IPS-11a (cell line): Measurements from ENCODE around the gene SLC23A2.

Experiments
- H3K4me3 ChIP-seq: one replicate; pipeline ENCODE4 v1.5.1; 2013; ENCODE audit warnings: low read depth, low read length, control low read depth

The SLC23A2 gene

GRCh38 chr20:4821590-4821989 is 179.7 kb downstream of the SLC23A2 start:
- H3K4me3 ChIP-seq = no peak overlapping the region

GRCh38 chr20:4820806-4821518 is 180.3 kb downstream of the SLC23A2 start:
- H3K4me3 ChIP-seq = no peak overlapping the region

DNA sequence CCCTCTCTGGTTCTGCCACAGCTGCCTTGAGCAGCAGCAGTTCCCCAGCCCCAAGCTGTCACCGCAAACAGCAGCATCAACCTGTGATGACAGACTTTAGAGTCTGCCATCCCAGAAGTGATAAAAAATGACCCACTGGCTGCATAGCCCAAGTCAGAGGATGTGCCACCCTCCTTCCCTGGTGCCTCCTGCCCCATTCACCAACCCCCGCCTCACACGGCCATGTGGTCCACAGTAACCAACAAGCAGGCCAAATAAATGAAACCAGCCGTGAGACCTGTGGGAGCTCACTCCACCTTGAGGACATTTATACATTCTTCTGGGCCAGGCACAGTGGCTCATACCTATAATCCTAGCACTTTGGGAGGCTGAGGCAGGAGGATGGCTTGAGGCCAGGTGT is 181.4 kb downstream of the SLC23A2 start:
- H3K4me3 ChIP-seq = no peak overlapping the region

DNA sequence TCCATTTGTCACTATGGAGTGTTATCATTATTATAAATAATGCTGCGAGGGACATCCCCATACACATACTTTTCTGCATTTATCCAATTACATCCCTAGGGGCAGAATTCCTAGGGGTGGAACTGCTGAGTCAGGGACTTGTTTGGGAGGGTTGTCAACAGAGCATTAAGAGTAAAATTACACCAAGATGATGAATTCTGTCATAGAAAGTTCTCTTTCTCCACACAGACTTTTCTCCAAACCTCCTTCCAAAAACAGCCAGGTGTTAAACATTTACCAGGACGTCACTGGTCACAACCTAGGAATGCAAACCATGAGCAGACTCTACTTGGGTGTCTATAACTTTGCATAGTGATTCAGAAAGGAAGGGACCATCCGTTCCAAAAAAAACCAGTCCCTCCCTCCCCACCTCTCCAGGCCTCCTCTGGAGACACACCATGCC is 184.1 kb downstream of the SLC23A2 start:
- no peak overlapping the region for H3K4me3 ChIP-seq

- no peak overlapping the region for H3K4me3 ChIP-seq
Observed at GRCh38 chr20:4815628-4816027, 185.7 kb downstream of the SLC23A2 start.

GRCh38 chr20:4814696-4815252 is 186.5 kb downstream of the SLC23A2 start:
- no peak overlapping the region for H3K4me3 ChIP-seq

DNA sequence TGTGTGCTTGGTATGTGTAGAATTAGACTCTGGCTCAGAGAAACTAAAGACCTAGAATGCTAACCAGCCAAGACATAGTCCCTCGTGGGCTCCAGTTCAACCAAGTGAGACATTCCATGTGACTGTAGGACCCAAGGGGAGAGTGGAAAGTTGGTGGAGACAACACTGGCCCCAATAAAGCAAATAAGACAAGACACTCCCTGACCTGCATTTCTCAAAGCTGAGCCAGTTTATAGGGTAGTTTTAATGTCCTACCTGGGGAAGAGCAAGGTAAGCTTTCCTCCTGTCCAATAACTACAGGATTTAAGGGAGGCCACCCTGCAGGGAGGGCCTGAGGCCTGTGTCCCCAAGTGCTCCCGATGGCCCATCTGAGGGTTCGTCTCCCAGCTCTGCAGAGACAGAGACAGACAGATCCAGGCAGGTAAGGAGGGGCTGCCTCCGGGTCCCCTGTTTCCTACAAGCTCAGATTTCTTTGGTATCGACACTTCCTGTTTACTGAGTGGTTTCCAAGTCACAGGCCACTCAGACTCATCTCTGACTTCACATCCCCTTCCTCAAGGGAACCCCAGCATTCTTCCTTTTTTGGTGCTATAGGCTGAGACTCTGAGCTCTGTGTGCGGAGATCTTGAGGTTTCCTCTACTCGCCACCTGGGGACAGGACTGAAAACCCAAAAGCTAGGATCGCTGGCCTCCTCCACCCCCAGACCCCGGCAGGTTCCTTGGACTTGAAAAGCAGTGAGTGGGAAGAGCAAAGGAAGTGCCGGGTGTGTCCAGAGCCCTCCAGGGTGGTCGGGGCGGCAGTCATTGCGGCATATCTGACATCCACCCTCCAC is 187.2 kb downstream of the SLC23A2 start:
- no peak overlapping the region for H3K4me3 ChIP-seq

DNA sequence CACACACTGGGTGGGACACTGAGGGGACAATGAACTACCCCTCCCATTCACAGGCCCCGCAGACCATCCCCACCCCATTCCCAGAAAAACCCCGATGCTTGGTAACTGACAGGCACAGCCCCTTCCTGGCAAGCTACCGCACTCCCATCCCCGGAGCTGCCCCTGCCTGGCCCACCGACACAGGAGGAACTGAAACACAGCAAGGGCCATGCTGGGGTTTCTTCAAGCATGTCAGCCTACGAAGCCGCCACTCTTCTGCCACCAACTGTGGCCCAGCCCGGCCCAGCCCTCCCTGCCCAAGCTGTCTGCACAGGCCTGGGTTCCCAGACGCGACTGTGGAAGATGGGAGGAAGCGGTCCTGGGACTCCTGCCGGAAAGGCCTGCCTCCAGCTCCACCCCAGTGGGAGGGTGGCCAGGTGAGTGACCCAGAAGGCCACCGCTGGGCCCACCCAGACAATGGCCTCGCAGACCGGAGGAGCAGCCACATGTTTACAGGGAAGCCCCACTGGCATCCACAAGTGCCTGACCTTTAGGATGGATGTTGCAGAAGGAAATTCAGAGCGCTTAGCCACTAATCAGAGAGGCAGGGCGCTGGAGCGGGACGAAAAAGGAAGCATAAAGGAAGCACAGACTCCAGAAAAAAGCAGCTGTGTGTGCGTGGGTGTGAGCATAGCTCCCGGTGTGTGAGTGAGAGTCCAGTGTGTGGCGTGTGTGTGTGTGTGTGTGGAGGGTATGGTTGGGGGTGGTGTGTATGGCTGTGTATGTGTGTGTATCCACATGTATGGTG is 188.0 kb downstream of the SLC23A2 start:
- no peak overlapping the region for H3K4me3 ChIP-seq

- no peak overlapping the region for H3K4me3 ChIP-seq
Observed at GRCh38 chr20:4812641-4813075, 188.7 kb downstream of the SLC23A2 start.

GRCh38 chr20:4812216-4812615 is 189.1 kb downstream of the SLC23A2 start:
- no peak overlapping the region for H3K4me3 ChIP-seq

- H3K4me3 ChIP-seq = no peak overlapping the region
Observed at GRCh38 chr20:4811661-4812181, 189.6 kb downstream of the SLC23A2 start.

GRCh38 chr20:4811257-4811656 is 190.1 kb downstream of the SLC23A2 start:
- H3K4me3 ChIP-seq = no peak overlapping the region

DNA sequence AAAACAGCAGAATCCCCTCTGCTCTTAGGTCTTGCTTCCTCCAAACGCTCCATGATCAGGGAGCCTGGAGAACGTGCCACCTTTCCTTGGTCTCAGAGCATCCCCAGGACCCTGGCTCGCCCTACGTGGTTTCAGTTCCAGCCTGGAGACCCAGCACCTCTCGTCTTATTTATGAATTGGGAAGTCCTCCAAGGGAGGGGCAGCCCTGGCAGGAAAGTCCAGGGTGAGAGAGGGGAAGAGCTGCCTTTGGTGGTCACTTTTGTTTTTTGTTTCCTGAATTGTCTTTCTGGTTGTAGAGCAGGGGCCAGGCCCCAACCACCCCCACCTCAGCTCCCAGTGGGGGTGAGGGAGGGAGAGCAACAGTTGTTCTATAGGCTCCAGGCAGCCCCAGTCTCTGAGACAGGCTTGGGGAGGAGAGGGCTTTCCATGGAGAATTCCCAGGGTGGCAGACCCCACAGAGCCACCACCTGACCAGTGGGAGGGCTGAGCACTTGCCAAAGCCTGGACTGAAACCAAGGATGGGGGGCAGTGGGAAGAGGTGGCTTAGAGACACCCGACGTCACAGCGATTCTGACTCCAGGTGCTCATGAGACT is 190.8 kb downstream of the SLC23A2 start:
- no peak overlapping the region for H3K4me3 ChIP-seq

- H3K4me3 ChIP-seq = no peak overlapping the region
Observed at GRCh38 chr20:4809707-4810106, 191.6 kb downstream of the SLC23A2 start.

- H3K4me3 ChIP-seq = no peak overlapping the region
Observed at GRCh38 chr20:4808872-4809271, 192.4 kb downstream of the SLC23A2 start.

- no peak overlapping the region for H3K4me3 ChIP-seq
Observed at GRCh38 chr20:4805663-4806449, 195.5 kb downstream of the SLC23A2 start.

DNA sequence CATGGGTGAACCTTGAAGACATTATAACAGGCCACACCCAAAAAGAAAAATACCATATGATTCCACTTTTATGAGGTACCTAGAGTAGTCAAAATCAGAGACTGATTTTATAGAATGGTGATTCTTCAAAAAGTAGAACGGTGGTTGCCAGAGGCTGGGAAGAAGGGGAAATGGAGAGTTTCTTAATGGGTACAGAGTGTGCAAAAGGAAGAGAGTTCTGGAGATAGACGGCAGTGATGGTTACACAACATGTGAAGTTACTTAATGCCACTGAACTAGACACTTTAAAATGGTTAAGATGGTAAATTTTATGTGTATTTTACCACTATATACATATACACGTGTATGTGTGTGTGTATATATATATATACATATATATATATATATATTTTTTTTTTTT is 198.8 kb downstream of the SLC23A2 start:
- no peak overlapping the region for H3K4me3 ChIP-seq
